ENCODE results near the gene LBR. TPM values are rescaled to one million over a fixed set of nuclear protein-coding genes. Genes with fewer than 3 reads are reported as not detected.

The LBR gene
- total RNA-seq, 1 experiment from 2014 or later = 86.0 TPM

GRCh38 chr1:225462429-225462713, 34.5 kb upstream of the LBR start:
- ATAC-seq (no peak), DNase-seq (ENCODE audit: low spot score) (no peak)
- TF ChIP-seq KAT7 (CRISPR knock-in tag; IDR thresholded peaks at IDR 0.05; ENCODE audit: borderline replicate concordance) (no peak), ATF6 (CRISPR knock-in tag; IDR thresholded peaks at IDR 0.05) (no peak), JAZF1 (CRISPR knock-in tag; IDR thresholded peaks at IDR 0.05) (no peak), NR2C2 (CRISPR knock-in tag; IDR thresholded peaks at IDR 0.05) (no peak), ZNF232 (CRISPR knock-in tag; IDR thresholded peaks at IDR 0.05) (no peak)
- no peaks in the 10 kb centered on the region for H3K36me3 Mint-ChIP-seq
- peaks cover 1% of the 10 kb centered on the region for H3K9me3 Mint-ChIP-seq
- H3K4me1 Mint-ChIP-seq = peaks cover 48% of the 10 kb centered on the region
- no peak overlapping the region for H3K27ac Mint-ChIP-seq
- ChIA-PET POLR2A (no interaction called here), CTCF (interaction anchor here (1.4 to 3.3 kb wide), 3 partner anchors 12 to 19 kb away, joined by 3 to 25 read pairs (median 14); no protein-coding TSS in a partner anchor)
- no peaks in the 10 kb centered on the region for H3K27me3 Mint-ChIP-seq (ENCODE audit: low read depth)
- H3K4me3 Mint-ChIP-seq = no peak overlapping the region

GRCh38 chr1:225461533-225462428, 33.9 kb upstream of the LBR start:
- Mint-ChIP-seq H3K4me3 (no peak overlapping the region), H3K27me3 (ENCODE audit: low read depth) (no peaks in the 10 kb centered on the region), H3K27ac (no peak overlapping the region), H3K36me3 (0 out of 2 replicates have a peak, but pooled peaks cover 2% of the 10 kb centered on the region), H3K9me3 (peaks cover 7% of the 10 kb centered on the region), H3K4me1 (peaks cover 48% of the 10 kb centered on the region)
- ChIA-PET POLR2A (no interaction called here), CTCF (interaction anchor here (0.9 to 3.3 kb wide), 8 partner anchors 11 to 349 kb away, joined by 3 to 25 read pairs (median 5); partner anchors contain the start of gene EPHX1)
- TF ChIP-seq MXD4 (CRISPR knock-in tag; IDR thresholded peaks at IDR 0.05; ENCODE audit: borderline replicate concordance) = no peak
- no peak for TF ChIP-seq ATF1 (CRISPR knock-in tag; IDR thresholded peaks at IDR 0.05)
- no peak for TF ChIP-seq NR2C2 (CRISPR knock-in tag; IDR thresholded peaks at IDR 0.05)
- no peak for TF ChIP-seq HMGA2 (CRISPR knock-in tag; IDR thresholded peaks at IDR 0.05)
- TF ChIP-seq SOX15 (CRISPR knock-in tag; IDR thresholded peaks at IDR 0.05) = no peak
- no peak for TF ChIP-seq ZBTB21 (CRISPR knock-in tag; IDR thresholded peaks at IDR 0.05; ENCODE audit: borderline replicate concordance)
- TF ChIP-seq ZNF263 (CRISPR knock-in tag; IDR thresholded peaks at IDR 0.05; ENCODE audit: low read depth) = no peak
- no peak for TF ChIP-seq ATF6 (CRISPR knock-in tag; IDR thresholded peaks at IDR 0.05)
- no peak for TF ChIP-seq NR1H2 (CRISPR knock-in tag; IDR thresholded peaks at IDR 0.05)
- no peak for TF ChIP-seq ZNF512 (CRISPR knock-in tag; IDR thresholded peaks at IDR 0.05; ENCODE audit: borderline replicate concordance)
- TF ChIP-seq USF1 (CRISPR knock-in tag; IDR thresholded peaks at IDR 0.05) = no peak
- DNase-seq (ENCODE audit: low spot score) (no peak), ATAC-seq (no peak)

Measured in WTC11 (cell line).